SK-N-SH (cell line): Measurements from ENCODE around the gene EDIL3. TPM values are rescaled to one million over a fixed set of nuclear protein-coding genes. Genes with fewer than 3 reads are reported as not detected.

Experiments
- CTCF ChIA-PET: fragments of 300-600, 350-600 bp; formaldehyde crosslinking; extraction: SDS; loops from one replicate; lab custom pipeline; 2021; lab: Yijun Ruan, JAX
- POLR2A ChIA-PET: fragments of 350-600 bp; sonication (Branson Sonifier 250); formaldehyde crosslinking; extraction: SDS; loops from one replicate; lab custom pipeline; 2020; ENCODE audit warnings: antibody characterized with exemption, inconsistent platforms; lab: Yijun Ruan, JAX
- DNase-seq: peaks from one replicate; pipeline ENCODE4 v3.0.0; 2012
- H2AFZ ChIP-seq: fragments of 200-600 bp; sonication (generic); 2 replicates; pipeline ENCODE4 v1.8.1; 2016; ENCODE audit warnings: antibody characterized with exemption, mild to moderate bottlenecking, low read depth
- H3F3A ChIP-seq: fragments of 200-600 bp; sonication (generic); replicated peaks from 2 replicates; pipeline ENCODE3; 2016; ENCODE audit warnings: antibody characterized with exemption, mild to moderate bottlenecking; ENCODE audit not compliant: insufficient read depth
- H3K27ac ChIP-seq, 2 experiments: fragments of 200-500 bp in 1 of 2; fragments of 200-600 bp in 1 of 2; sonication (Bioruptor generic) in 1 of 2; sonication (generic), shearing (Covaris generic) in 1 of 2; 2 replicates each; pipeline versions ENCODE4 v1.5.1 to v1.6.1; 2014 to 2016; ENCODE audit warnings: low read depth in 2 of 2, inconsistent platforms in 1 of 2, low read length in 1 of 2, mild to moderate bottlenecking in 1 of 2, mixed read lengths in 1 of 2
- H3K27me3 ChIP-seq: fragments of 200-600 bp; sonication (generic), shearing (Covaris generic); 2 replicates; pipeline ENCODE4 v1.6.1; 2016; ENCODE audit warnings: mixed run types; ENCODE audit not compliant: insufficient read depth
- H3K36me3 ChIP-seq, 2 experiments: fragments of 200-500 bp in 1 of 2; fragments of 200-600 bp in 1 of 2; sonication (Bioruptor generic) in 1 of 2; sonication (generic) in 1 of 2; replicated peaks in 1 of 2; 2 replicates each; pipeline versions ENCODE3 to v1.5.1; 2014 to 2016; ENCODE audit warnings: low read length in 1 of 2, mild to moderate bottlenecking in 1 of 2; ENCODE audit not compliant: insufficient read depth in 2 of 2, control insufficient read depth in 1 of 2
- H3K4me1 ChIP-seq, 2 experiments: fragments of 200-500 bp in 1 of 2; fragments of 200-600 bp in 1 of 2; sonication (Bioruptor generic) in 1 of 2; sonication (generic), shearing (Covaris generic) in 1 of 2; 2 replicates each; pipeline versions ENCODE4 v1.5.1 to v1.6.1; 2014 to 2016; ENCODE audit warnings: low read depth in 1 of 2, low read length in 1 of 2, mixed run types in 1 of 2; ENCODE audit not compliant: insufficient read depth in 2 of 2, control insufficient read depth in 1 of 2
- H3K4me2 ChIP-seq: fragments of 200-600 bp; sonication (generic), shearing (Covaris generic); 2 replicates; pipeline ENCODE4 v1.6.1; 2017; ENCODE audit warnings: mixed run types
- H3K4me3 ChIP-seq, 2 experiments: fragments of 200-500 bp in 1 of 2; fragments of 200-600 bp in 1 of 2; sonication (Bioruptor generic) in 1 of 2; sonication (generic), shearing (Covaris generic) in 1 of 2; 2 replicates each; pipeline versions ENCODE4 v1.5.1 to v1.8.1; 2014 to 2016; ENCODE audit warnings: low read depth in 2 of 2, inconsistent platforms in 1 of 2, low read length in 1 of 2, mild to moderate bottlenecking in 1 of 2, mixed read lengths in 1 of 2, moderate library complexity in 1 of 2
- H3K79me2 ChIP-seq: fragments of 200-600 bp; sonication (generic); 2 replicates; pipeline ENCODE4 v1.8.1; 2017; ENCODE audit warnings: mild to moderate bottlenecking; ENCODE audit not compliant: insufficient read depth
- H3K9ac ChIP-seq: fragments of 200-600 bp; sonication (generic); 2 replicates; pipeline ENCODE4 v1.6.1; 2017; ENCODE audit warnings: mixed run types
- H3K9me2 ChIP-seq: fragments of 200-600 bp; sonication (generic); 2 replicates; pipeline ENCODE4 v1.6.1; 2017; ENCODE audit warnings: mixed run types
- H3K9me3 ChIP-seq: fragments of 200-600 bp; sonication (generic); 2 replicates; pipeline ENCODE4 v1.6.1; 2017; ENCODE audit warnings: mixed run types, mild to moderate bottlenecking, moderate library complexity
- H4K20me1 ChIP-seq: fragments of 200-600 bp; sonication (generic); 2 replicates; pipeline ENCODE4 v1.6.1; 2017; ENCODE audit warnings: mild to moderate bottlenecking, mixed run types; ENCODE audit not compliant: insufficient read depth
- CHD2 ChIP-seq: fragments of 150-350 bp; IDR thresholded peaks from 2 replicates; pipeline ENCODE4 v1.6.1; 2018; ENCODE audit warnings: low read length; ENCODE audit not compliant: partially characterized antibody
- EZH2phosphoT487 ChIP-seq: fragments of 200-600 bp; sonication (generic); IDR thresholded peaks from 2 replicates; pipeline ENCODE4 v1.6.1; 2017; ENCODE audit warnings: low read depth, mixed run types, mild to moderate bottlenecking, antibody characterized with exemption, moderate library complexity, borderline replicate concordance
- FOXM1 ChIP-seq: IDR thresholded peaks from 2 replicates; pipeline ENCODE4 v1.4.0; 2012; ENCODE audit warnings: low read depth, mild to moderate bottlenecking
- GABPA ChIP-seq: IDR thresholded peaks from 2 replicates; pipeline ENCODE4 v1.4.0; 2012; ENCODE audit warnings: low read depth, mild to moderate bottlenecking
- NRF1 ChIP-seq: IDR thresholded peaks from 2 replicates; pipeline ENCODE4 v1.6.1; 2012; ENCODE audit warnings: low read depth, mild to moderate bottlenecking, low read length
- POLR2AphosphoS5 ChIP-seq: IDR thresholded peaks from 2 replicates; pipeline ENCODE4 v1.6.1; 2012; ENCODE audit warnings: low read depth, low read length
- RCOR1 ChIP-seq: fragments of 150-350 bp; IDR thresholded peaks from 2 replicates; pipeline ENCODE4 v1.6.1; 2017; ENCODE audit warnings: antibody characterized with exemption, low read length
- REST ChIP-seq: IDR thresholded peaks from 2 replicates; pipeline ENCODE4 v1.6.1; 2012; ENCODE audit warnings: mild to moderate bottlenecking, low read depth, low read length, moderate library complexity
- SMC3 ChIP-seq: IDR thresholded peaks from 2 replicates; pipeline ENCODE4 v1.6.1; 2012; ENCODE audit warnings: low read depth, low read length, improper control_type of control experiment
- TCF12 ChIP-seq: IDR thresholded peaks from 2 replicates; pipeline ENCODE4 v1.4.0; 2012
- WGBS: methylation state at CpG from one replicate; pipeline ENCODE4 v1.1.6; 2017; ENCODE audit warnings: low lambda C conversion rate; 5-methylcytosine and 5-hydroxymethylcytosine counted together
- polyA plus RNA-seq, 3 experiments: library from polyadenylated mRNA; depleted of rRNA; stranded (reverse); fragments of >200 nt; gene quantifications; 2 replicates each; pipeline ENCODE4 v1.2.3, GENCODE V29; 2012

Gene EDIL3
- polyA plus RNA-seq, 1 of the 3 experiments (the other 2 are of a cell fraction): 51.5 TPM

DNA sequence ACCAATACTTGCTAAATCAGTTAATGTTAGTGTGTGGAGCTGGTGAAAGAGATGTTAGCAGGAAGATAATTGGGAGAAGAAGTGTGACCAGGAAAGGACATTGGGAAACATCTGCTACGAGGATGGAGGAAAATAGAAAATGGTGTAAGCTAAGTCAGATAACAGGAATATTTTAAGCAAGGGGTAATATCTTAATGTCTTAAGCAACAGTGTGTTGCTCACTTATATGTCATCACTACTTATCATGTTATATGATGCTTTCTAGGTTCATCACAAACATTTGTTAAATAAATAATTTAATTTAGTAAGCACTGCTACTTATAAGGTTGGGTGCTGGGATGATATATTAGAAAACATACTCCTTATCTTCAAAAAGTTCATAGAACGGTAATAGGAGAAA, 326.1 kb downstream of the EDIL3 start:
- H3K4me1 ChIP-seq: no peaks in the 10 kb centered on the region
- H3F3A ChIP-seq: peaks cover 11% of the 10 kb centered on the region
- H3K9ac ChIP-seq: no peak overlapping the region
- H3K4me3 ChIP-seq: no peak overlapping the region
- WGBS: 54% methylated on average over 2 of the region's 2 CpGs
- H2AFZ ChIP-seq: no peak overlapping the region
- POLR2A ChIA-PET: no interaction called here
- no peaks in the 10 kb centered on the region for H3K9me2 ChIP-seq
- peaks cover 20 to 47% of the 10 kb centered on the region in 2 experiments for H3K36me3 ChIP-seq
- TF ChIP-seq RCOR1: no peak
- no peak for TF ChIP-seq CHD2
- no peak for TF ChIP-seq TCF12
- no peak for TF ChIP-seq NRF1
- TF ChIP-seq REST: no peak
- TF ChIP-seq, all 33 proteins: peak for 0
- no peaks in the 10 kb centered on the region for H3K27me3 ChIP-seq
- no peak overlapping the region for H3K4me2 ChIP-seq
- H3K9me3 ChIP-seq: no peaks in the 10 kb centered on the region
- peaks cover 6% of the 10 kb centered on the region; the same call in 1 of the 2 replicates for H3K79me2 ChIP-seq
- CTCF ChIA-PET: no interaction called here
- H3K27ac ChIP-seq: no peak overlapping the region
- H4K20me1 ChIP-seq: no peaks in the 10 kb centered on the region
- DNase-seq: no peak

GRCh38 chr5:84057211-84057610, 327.5 kb downstream of the EDIL3 start:
- no peak for DNase-seq
- TF ChIP-seq POLR2AphosphoS5 (no peak), EZH2phosphoT487 (no peak), GABPA (no peak), SMC3 (no peak), FOXM1 (no peak)
- 89% methylated on average over 2 of the region's 2 CpGs for WGBS
- ChIA-PET CTCF (no interaction called here), POLR2A (no interaction called here)
- H3K4me1 ChIP-seq: no peaks in the 10 kb centered on the region
- peaks cover 6% of the 10 kb centered on the region; the same call in 1 of the 2 replicates for H3K79me2 ChIP-seq
- no peak overlapping the region for H2AFZ ChIP-seq
- H3F3A ChIP-seq: peaks cover 11% of the 10 kb centered on the region
- no peaks in the 10 kb centered on the region for H3K9me2 ChIP-seq
- no peak overlapping the region for H3K9ac ChIP-seq
- no peak overlapping the region for H3K4me3 ChIP-seq
- H3K4me2 ChIP-seq: no peak overlapping the region
- peak overlapping the region in 1 of 2 experiments; percentile 12; a peak in 1 of 4 replicates for H3K27ac ChIP-seq
- no peaks in the 10 kb centered on the region for H4K20me1 ChIP-seq
- H3K27me3 ChIP-seq: no peaks in the 10 kb centered on the region
- H3K9me3 ChIP-seq: no peaks in the 10 kb centered on the region
- H3K36me3 ChIP-seq: peaks cover 16 to 38% of the 10 kb centered on the region in 2 experiments
